ENCODE data around the gene RNF115. TPM values are rescaled to one million over a fixed set of nuclear protein-coding genes. Genes with fewer than 3 reads are reported as not detected.
"Not testable (repeated sequence)": the region's sequence is repeated elsewhere in the genome, so short reads cannot be mapped to it uniquely, and the experiment has no call there.

Gene RNF115
- total RNA-seq, 3 donors from 2014 or later, result 24.3 to 28.2 (median 26.1) TPM

DNA sequence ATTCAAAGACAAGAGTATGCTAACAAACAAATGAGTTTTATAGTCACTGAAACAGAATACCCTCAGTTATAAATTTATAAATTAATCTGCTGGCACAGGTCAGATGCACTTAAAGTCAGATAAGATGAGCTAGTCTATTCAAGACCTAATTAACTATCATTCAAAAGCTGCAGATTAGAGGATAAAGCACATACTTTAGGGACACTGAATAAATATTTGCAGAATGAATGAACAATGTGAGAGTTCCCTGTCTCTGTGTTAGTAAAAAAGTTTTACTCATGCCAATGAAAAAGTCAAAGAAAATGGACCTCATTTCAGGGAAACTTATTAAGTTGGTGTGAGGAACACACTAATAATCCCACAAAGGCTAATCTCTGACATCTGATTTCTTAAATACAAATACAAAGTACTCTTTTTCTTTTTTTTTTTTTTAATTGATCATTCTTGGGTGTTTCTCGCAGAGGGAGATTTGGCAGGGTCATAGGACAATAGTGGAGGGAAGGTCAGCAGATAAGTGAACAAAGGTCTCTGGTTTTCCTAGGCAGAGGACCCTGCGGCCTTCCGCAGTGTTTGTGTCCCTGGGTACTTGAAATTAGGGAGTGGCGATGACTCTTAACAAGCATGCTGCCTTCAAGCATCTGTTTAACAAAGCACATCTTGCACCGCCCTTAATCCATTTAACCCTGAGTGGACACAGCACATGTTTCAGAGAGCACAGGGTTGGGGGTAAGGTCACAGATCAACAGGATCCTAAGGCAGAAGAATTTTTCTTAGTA lies 58.1 kb downstream of the RNF115 start:
- DNase-seq (ENCODE audit: low spot score in 2 of 2); H3K9me3 ChIP-seq; H3K36me3 ChIP-seq; intact Hi-C loops (cut with DNase I; ENCODE audit: low total_unique reads); H3K27me3 ChIP-seq; H3K4me1 ChIP-seq; H3K4me3 ChIP-seq; H3K27ac ChIP-seq: not testable (repeated sequence)

DNA sequence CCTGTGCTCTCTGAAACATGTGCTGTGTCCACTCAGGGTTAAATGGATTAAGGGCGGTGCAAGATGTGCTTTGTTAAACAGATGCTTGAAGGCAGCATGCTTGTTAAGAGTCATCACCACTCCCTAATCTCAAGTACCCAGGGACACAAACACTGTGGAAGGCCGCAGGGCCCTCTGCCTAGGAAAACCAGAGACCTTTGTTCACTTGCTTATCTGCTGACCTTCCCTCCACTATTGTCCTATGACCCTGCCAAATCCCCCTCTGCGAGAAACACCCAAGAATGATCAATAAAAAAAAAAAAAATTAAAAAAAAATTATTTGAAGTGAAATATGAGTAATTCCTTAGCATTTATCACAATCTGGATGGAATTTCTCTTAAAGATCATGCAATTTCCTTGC lies 58.8 kb downstream of the RNF115 start:
- intact Hi-C loops (cut with DNase I; ENCODE audit: low total_unique reads); H3K27ac ChIP-seq; H3K27me3 ChIP-seq; DNase-seq (ENCODE audit: low spot score in 2 of 2); H3K4me3 ChIP-seq; H3K36me3 ChIP-seq; H3K9me3 ChIP-seq; H3K4me1 ChIP-seq: not testable (repeated sequence)

DNA sequence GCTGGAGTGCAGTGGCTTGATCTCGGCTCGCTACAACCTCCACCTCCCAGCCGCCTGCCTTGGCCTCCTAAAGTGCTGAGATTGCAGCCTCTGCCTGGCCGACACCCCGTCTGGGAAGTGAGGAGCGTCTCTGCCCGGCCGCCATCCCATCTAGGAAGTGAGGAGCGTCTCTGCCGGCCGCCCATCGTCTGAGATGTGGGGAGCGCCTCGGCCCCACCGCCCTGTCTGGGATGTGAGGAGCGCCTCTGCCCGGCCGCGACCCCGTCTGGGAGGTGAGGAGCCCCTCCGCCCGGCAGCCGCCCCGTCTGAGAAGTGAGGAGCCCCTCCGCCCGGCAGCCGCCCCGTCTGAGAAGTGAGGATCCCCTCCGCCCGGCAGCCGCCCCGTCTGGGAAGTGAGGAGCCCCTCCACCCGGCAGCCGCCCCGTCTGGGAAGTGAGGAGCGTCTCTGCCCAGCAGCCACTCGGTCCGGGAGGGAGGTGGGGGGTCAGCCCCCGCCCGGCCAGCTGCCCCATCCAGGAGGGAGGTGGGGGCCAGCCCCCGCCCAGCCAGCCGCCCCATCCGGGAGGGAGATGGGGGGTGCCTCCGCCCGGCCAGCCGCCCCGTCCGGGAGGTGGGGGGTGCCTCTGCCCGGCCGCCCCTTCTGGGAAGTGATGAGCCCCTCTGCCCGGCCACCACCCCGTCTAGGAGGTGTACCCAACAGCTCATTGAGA lies 59.5 kb downstream of the RNF115 start:
- H3K27ac ChIP-seq; DNase-seq (ENCODE audit: low spot score in 2 of 2); intact Hi-C loops (cut with DNase I; ENCODE audit: low total_unique reads); H3K9me3 ChIP-seq; H3K27me3 ChIP-seq; H3K4me1 ChIP-seq; H3K4me3 ChIP-seq; H3K36me3 ChIP-seq: not testable (repeated sequence)

DNA sequence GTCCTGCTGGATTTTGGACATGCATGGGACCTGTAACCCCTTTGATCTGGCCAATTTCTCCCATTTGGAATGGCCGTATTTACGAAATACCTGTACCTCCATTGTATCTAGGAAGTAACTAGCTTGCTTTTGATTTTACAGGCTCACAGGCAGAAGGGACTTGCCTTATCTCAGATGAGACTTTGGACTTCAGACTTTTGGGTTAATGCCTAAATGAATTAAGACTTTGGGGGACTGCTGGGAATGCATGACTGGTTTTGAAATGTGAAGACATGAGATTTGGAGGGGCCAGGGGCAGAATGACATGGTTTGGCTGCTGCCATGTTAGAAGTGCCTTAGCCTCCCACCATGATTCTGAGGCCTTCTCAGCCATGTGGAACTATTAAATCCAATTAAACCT lies 61.9 kb downstream of the RNF115 start:
- H3K36me3 ChIP-seq; DNase-seq (ENCODE audit: low spot score in 2 of 2); H3K27ac ChIP-seq; H3K4me1 ChIP-seq; H3K4me3 ChIP-seq; intact Hi-C loops (cut with DNase I; ENCODE audit: low total_unique reads); H3K27me3 ChIP-seq; H3K9me3 ChIP-seq: not testable (repeated sequence)

DNA sequence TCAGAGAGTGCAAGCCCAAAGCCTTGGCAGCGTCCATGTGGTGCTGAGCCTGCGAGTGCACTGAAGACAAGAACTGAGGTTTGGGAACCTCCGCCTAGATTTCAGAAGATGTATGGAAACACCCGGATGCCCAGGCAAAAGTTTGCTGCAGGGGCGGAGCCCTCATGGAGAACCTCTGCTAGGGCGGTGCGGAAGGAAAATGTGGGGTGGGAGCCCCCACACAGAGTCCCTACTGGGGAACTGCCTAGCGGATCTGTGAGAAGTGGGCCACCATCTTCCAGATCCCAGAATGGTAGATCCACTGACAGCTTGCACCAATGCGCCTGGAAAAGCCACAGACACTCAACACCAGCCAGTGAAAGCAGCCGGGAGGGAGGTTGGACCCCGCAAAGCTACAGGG lies 62.4 kb downstream of the RNF115 start:
- not testable (repeated sequence) for H3K9me3 ChIP-seq

DNA sequence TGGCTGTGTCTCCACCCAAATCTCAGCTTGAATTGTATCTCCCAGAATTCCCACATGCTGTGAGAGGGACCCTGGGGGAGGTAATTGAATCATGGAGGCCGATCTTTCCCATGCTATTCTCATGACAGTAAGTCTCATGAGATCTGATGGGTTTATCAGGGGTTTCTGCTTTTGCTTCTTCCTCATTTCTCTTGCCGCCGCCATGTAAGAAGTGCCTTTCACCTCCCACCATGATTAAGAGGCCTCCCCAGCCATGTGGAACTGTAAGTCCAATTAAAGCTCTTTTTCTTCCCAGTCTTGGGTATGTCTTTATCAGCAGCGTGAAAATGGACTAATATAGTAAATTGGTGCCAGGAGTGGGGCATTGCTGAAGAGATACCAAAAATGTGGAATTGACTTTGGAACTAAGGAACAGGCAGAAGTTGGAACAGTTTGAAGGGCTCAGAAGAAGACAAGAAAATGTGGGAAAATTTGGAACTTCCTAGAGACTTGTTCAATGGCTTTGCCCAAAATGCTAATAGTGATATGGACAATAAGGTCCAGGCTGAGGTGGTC lies 63.4 kb downstream of the RNF115 start:
- DNase-seq (ENCODE audit: low spot score in 2 of 2); H3K27ac ChIP-seq; H3K4me3 ChIP-seq; intact Hi-C loops (cut with DNase I; ENCODE audit: low total_unique reads); H3K9me3 ChIP-seq; H3K27me3 ChIP-seq; H3K36me3 ChIP-seq; H3K4me1 ChIP-seq: not testable (repeated sequence)

More for the DNA sequence above, 62.4 kb downstream of the RNF115 start:
- H3K4me3 ChIP-seq; H3K27me3 ChIP-seq; DNase-seq (ENCODE audit: low spot score in 2 of 2); H3K4me1 ChIP-seq; intact Hi-C loops (cut with DNase I; ENCODE audit: low total_unique reads); H3K36me3 ChIP-seq; H3K27ac ChIP-seq: not testable (repeated sequence)

DNA sequence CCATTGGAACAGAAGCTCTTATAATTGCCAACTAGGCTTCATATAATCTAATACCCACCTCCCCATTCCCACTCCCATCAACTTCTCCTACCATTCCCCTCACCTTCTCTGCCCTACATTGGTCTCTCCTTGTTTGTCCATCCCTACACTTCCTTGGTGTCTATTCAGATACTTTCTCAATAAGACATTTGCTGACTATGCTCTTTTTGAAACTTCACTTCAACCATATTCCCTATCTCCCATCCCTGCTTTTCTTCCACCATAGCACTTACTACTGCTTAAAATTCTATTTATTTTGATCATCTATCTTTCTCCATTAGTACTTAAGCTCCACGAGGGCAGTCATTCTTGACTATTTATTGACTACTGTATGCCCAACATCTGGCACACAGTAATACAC lies 64.2 kb downstream of the RNF115 start:
- Histone ChIP-seq H3K27me3 (no peaks in the 10 kb centered on the region), H3K4me1 (no peaks in the 10 kb centered on the region), H3K27ac (no peak overlapping the region), H3K4me3 (no peak overlapping the region), H3K36me3 (no peaks in the 10 kb centered on the region), H3K9me3 (no peaks in the 10 kb centered on the region)
- intact Hi-C loops (cut with DNase I; ENCODE audit: low total_unique reads), result no loop called here
- TF ChIP-seq, protein P1, sequence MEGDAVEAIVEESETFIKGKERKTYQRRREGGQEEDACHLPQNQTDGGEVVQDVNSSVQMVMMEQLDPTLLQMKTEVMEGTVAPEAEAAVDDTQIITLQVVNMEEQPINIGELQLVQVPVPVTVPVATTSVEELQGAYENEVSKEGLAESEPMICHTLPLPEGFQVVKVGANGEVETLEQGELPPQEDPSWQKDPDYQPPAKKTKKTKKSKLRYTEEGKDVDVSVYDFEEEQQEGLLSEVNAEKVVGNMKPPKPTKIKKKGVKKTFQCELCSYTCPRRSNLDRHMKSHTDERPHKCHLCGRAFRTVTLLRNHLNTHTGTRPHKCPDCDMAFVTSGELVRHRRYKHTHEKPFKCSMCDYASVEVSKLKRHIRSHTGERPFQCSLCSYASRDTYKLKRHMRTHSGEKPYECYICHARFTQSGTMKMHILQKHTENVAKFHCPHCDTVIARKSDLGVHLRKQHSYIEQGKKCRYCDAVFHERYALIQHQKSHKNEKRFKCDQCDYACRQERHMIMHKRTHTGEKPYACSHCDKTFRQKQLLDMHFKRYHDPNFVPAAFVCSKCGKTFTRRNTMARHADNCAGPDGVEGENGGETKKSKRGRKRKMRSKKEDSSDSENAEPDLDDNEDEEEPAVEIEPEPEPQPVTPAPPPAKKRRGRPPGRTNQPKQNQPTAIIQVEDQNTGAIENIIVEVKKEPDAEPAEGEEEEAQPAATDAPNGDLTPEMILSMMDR (IDR thresholded peaks at IDR 0.05), result no peak
- no peak for TF ChIP-seq POLR2A (IDR thresholded peaks at IDR 0.05)
- no peak for TF ChIP-seq POLR2AphosphoS5 (IDR thresholded peaks at IDR 0.05)
- no peak for DNase-seq (ENCODE audit: low spot score in 2 of 2)

DNA sequence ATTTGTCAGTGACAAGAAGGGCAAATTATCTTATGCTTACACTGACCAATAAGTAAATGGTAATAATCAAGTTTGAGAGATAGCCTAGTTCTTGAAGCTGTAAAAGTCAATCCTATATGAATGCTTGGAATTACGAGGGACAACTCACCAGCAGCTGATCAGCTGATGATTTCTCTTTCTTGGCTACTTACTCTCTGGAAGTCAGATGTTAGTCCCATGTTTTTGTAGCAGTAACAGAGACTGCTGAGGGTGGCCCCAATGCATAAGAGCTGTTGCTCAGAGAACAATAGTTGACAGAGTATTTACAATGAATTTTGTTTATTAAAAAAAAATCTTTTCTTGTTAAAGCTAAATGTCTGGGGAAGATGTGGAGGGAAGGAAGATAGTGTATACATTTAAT lies 65.3 kb downstream of the RNF115 start:
- Histone ChIP-seq H3K27ac (no peak overlapping the region), H3K4me3 (no peak overlapping the region), H3K36me3 (no peaks in the 10 kb centered on the region), H3K4me1 (no peaks in the 10 kb centered on the region), H3K9me3 (no peaks in the 10 kb centered on the region), H3K27me3 (no peaks in the 10 kb centered on the region)
- DNase-seq (ENCODE audit: low spot score in 2 of 2), result no peak
- intact Hi-C loops (cut with DNase I; ENCODE audit: low total_unique reads), result no loop called here
- TF ChIP-seq POLR2AphosphoS5 (IDR thresholded peaks at IDR 0.05) (no peak), POLR2A (IDR thresholded peaks at IDR 0.05) (no peak)
- TF ChIP-seq, protein P1 (IDR thresholded peaks at IDR 0.05), result no peak
